GM21825 (cell line): ENCODE data around the gene GMDS.
"Not testable (repeated sequence)": the region's sequence is repeated elsewhere in the genome, so short reads cannot be mapped to it uniquely, and the experiment has no call there.

ENCODE experiments used
- ATAC-seq: cut with Tn5 transposase; IDR thresholded peaks from one replicate; pipeline ENCODE4 v1.9.1; 2021; ENCODE audit warnings: mild to moderate bottlenecking, moderate library complexity; ENCODE audit not compliant: unreplicated experiment

Gene GMDS

DNA sequence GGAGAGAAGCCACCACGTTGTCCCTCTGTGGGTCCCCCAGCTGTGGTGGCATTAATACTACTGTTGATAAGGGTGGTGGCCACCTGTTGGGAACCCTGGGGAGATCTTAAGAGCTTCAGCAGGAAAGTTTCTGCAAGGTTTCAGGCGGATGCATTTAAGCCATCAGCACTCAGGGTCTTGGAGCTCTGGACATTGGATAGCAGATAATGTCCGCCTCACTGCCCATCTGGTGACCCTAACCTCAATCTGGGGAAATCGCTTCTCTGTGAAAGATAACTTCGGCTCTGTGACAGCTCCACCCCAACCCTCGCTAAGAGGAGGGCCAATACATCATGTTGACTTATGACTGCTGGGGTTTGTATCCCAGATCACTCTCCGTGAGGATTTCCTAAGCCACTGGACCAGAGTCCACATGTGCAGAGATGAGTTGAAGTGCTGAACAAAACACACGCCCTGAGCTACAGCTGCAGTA lies 542.8 kb downstream of the GMDS start:
- ATAC-seq, result no peak

- no peak for ATAC-seq
Observed at GRCh38 chr6:1701668-1702353, 543.6 kb downstream of the GMDS start.

- no peak for ATAC-seq
Observed at GRCh38 chr6:1700278-1700967, 545.0 kb downstream of the GMDS start.

- ATAC-seq, result no peak
Observed at GRCh38 chr6:1698527-1698926, 546.9 kb downstream of the GMDS start.

DNA sequence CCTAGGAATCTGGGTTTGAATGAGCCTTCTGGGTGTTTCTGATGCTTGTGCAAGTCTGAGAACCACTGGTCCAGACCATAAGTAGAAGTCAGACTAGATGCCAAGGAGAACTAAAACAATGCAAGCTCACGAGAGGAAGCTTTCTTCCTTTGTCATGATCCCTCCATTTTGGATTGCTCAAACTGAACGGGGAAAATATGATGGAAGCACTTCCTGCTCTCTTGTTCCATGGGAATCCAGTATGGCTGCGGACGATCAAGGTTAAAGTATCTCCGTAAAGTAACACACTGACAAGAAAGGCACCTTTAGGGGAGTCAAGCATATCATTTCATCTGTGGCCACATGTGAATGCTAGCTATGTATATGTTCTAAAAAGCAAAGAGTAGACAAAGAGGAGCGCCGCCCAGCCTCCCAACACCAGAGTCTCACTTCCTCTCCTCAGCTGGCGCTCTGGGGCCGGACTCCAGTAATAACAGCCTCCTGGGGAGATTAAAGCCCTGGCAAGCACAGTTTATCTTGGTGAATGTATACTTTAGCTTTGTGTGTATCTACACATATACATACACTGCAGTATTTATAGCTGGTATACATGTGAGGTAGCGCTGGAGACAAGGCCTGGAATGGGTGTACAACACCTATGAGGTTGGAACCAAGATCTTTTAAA lies 547.6 kb downstream of the GMDS start:
- no peak for ATAC-seq

DNA sequence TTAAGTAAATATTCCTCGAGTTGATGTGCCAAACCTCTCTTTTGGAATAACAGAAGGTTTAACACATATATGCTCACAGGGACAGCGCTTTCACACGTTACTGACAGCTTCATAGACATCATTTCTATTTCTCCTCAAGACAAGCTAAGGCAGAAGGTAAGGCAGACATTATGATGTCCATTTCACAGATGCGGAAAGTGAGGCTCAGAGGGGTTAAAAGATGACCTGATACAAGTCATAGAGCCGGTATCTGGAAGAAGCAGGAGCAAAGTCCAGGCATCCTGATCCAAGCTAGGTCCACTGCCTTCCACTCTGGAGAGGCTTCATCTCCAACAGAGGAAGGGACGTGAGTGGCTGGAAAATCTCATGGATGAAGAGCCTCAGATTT lies 548.9 kb downstream of the GMDS start:
- ATAC-seq, result no peak

- ATAC-seq, result no peak
Observed at GRCh38 chr6:1695546-1696462, 549.6 kb downstream of the GMDS start.

- ATAC-seq, result not testable (repeated sequence)
Observed at GRCh38 chr6:1691828-1692227, 553.6 kb downstream of the GMDS start.

GRCh38 chr6:1690656-1691055 lies 554.7 kb downstream of the GMDS start:
- ATAC-seq, result not testable (repeated sequence)

DNA sequence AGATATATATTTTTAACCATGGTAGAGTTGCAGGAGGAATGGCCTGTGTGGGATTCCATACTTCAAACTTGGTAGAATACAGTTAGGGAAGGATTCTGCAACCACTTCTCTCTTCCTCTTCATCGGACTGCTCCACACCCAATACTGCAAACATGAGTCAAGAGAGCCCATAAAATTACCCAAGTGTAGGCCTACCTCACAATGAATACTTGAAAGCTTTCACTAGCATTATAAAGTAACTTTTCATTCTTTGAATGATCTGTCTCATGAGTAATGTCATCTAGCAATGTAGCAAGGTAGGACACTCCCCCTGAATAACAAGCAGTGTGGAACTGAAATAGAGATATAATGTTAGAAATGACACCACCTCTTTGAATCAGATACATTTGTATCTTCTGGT lies 556.3 kb downstream of the GMDS start:
- no peak for ATAC-seq

- no peak for ATAC-seq
Observed at GRCh38 chr6:1688396-1688795, 557.0 kb downstream of the GMDS start.

- ATAC-seq, result no peak
Observed at GRCh38 chr6:1687402-1687801, 558.0 kb downstream of the GMDS start.

DNA sequence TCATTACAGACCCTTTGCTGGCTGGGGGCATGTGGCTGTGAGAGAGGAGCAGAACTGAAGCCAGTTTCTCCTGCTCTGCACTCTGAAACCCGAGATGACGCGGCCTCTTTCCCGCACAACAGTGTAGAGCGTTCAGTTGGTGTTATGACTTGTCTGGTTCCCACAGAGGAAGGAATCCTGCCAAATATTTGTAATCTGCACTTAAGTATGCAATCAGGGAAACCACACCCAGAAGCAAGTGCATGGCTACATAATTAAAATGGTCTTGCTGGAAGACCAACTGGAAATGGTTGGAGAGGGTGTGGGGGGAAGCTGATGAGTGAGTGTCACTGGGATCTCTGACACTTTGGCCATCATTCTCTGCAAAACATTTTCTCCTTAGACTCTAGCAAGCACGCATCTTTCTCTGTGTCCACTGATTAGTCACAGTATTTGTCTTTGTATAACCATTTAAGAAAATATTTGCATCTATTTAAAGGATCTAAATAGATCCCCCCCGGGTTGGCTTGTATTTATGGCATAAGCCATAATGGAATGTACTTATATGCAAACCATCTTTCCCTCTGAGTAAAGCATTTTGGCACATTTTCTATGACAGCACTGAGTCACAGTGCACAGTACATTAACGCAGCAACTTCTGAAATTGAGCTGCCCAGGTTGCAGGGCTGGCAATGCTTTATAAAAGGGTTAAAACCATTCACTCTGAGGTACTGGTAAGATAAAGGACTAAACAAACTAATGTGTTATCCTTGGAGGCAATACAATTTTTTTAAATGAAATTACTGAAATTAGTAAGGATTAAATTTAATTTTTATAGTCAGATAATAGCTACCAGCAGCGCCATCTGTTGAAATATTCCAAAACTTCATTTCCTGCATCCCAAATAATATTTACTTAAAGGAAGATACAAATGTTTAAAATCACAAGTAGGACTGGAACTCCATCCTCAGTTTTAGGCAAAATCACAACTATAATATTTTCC lies 559.0 kb downstream of the GMDS start:
- no peak for ATAC-seq

GRCh38 chr6:1679688-1680068 lies 565.7 kb downstream of the GMDS start:
- no peak for ATAC-seq

DNA sequence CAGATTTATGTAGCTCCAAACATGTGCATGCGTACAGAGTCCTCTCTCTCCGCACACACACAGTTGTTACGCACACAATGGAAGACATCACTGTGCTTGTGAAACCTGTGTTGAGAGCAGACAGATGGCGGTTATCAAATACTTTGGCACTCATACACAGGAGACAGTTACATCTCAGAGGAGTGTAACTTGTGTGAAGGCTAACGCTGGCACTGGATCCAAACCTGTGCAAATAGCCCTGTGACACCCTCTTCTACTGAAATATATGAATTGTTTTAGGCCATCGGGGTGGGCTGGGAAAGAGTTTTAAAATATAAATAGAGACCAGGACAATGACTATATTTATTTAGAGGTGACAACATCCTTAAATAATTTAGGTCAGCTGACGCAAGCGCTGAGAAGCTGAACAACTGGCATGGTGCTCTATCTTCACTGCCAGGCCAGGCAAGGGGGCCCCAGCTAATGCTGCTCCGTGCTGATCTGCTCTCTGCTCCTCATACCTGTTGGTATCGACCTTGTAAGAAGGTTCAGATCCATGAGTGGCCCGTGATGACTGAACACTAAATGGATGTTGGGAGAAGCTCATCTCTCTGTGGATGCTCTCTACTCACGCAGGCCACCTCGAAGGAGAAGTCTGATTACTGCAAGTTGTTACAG lies 566.2 kb downstream of the GMDS start:
- ATAC-seq, result no peak

GRCh38 chr6:1678201-1678600 lies 567.2 kb downstream of the GMDS start:
- ATAC-seq, result no peak

- ATAC-seq, result no peak
Observed at GRCh38 chr6:1672379-1672778, 573.0 kb downstream of the GMDS start.

DNA sequence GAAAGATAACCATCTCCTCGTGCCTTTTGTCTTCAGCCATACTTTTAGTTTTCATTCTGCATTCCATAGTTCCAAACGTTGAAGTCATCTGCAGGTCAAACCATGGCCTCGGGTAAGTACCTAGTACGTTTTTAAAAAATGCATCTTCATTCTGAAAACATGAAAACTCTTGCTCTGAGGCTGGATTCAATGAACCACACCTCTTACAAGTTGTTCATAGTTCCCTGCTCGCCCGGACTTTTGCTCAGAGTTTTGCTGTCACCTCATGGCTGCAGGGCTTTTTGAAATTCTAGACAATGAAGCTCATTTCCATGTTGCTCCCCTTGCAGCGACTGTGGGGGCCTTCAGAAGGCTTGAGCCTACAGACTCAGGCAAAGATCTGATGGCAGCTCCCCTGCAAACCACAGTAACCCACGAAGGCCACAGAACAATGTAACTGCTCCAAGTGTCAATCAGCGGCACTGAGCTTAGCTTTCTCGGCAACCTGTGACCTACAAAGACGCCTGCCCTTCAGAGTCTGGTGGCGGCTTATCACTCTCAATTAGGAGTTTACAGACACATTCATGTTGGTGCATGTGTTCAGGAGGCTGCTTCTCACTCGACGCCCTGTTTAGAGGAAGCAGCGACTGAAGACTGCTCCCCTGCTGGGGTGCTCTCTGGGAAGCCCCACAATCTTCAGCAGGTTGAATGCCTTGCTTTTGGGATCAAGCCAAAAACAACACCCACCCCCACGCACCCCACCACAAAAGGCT lies 574.5 kb downstream of the GMDS start:
- ATAC-seq, result no peak

DNA sequence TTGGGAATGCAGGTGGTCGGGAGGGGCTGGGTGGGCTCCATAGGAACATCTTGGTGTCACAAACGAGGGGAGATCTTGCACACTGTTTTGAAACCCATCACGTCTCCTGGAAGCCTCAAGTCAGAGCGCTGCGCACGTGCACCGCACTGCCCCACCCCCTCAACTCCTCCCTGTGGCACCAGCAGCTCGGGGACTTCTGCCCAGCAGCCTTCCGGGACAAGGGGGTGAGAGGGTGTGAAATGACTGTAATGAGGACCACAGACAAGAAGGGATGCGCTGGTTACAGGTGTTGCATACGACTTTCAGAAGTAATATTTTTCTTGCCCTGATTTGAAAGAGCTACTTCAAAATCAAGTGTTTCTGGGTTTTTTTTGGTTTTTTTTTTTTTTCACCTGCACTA lies 575.4 kb downstream of the GMDS start:
- no peak for ATAC-seq
